Kidney (tissue), 14 donors: ENCODE measurements around the gene BTAF1. TPM values are rescaled to one million over a fixed set of nuclear protein-coding genes. Genes with fewer than 3 reads are reported as not detected.

ENCODE experiments used
- DNase-seq, 5 donors: peaks; one replicate each; pipeline ENCODE4 v3.0.0-alpha.2; 2013 to 2020
- FAIRE-seq: peaks from 2 replicates; lab custom pipeline; 2012; peaks lifted over from hg19 to GRCh38; lab: Jason Lieb, UNC
- H3K27ac ChIP-seq, 2 donors: one replicate each; pipeline ENCODE4 v1.7.0; 2013; ENCODE audit warnings: low read depth in 2 of 2, low read length in 2 of 2, inconsistent platforms in 1 of 2
- H3K27me3 ChIP-seq: one replicate; pipeline ENCODE4 v1.7.1; 2013; ENCODE audit warnings: low read length, inconsistent platforms; ENCODE audit not compliant: control insufficient read depth, insufficient read depth
- H3K36me3 ChIP-seq, 3 donors: one replicate each; pipeline versions ENCODE4 v1.7.0 to v1.7.1; 2013; ENCODE audit warnings: low read length in 3 of 3, control low read depth in 1 of 3, inconsistent platforms in 1 of 3; ENCODE audit not compliant: insufficient read depth in 3 of 3, control insufficient read depth in 2 of 3
- H3K4me1 ChIP-seq, 3 donors: one replicate each; pipeline versions ENCODE4 v1.7.0 to v1.7.1; 2013; ENCODE audit warnings: low read length in 3 of 3, inconsistent platforms in 1 of 3, low read depth in 1 of 3; ENCODE audit not compliant: control insufficient read depth in 2 of 3, insufficient read depth in 2 of 3
- H3K4me3 ChIP-seq, 3 donors: one replicate each; pipeline versions ENCODE4 v1.7.0 to v1.8.1; 2013; ENCODE audit warnings: low read length in 3 of 3, control low read depth in 1 of 3, inconsistent platforms in 1 of 3
- H3K9ac ChIP-seq, 3 donors: one replicate each; pipeline versions ENCODE4 v1.7.0 to v1.7.1; 2013; ENCODE audit warnings: low read length in 3 of 3, control low read depth in 1 of 3, inconsistent platforms in 1 of 3
- H3K9me3 ChIP-seq, 3 donors: one replicate each; pipeline versions ENCODE4 v1.7.0 to v1.7.1; 2013; ENCODE audit warnings: low read length in 3 of 3, control low read depth in 1 of 3, inconsistent platforms in 1 of 3; ENCODE audit not compliant: control insufficient read depth in 2 of 3, insufficient read depth in 1 of 3
- CTCF ChIP-seq: IDR thresholded peaks from 3 replicates; pipeline ENCODE4 v1.5.1; 2012; ENCODE audit warnings: mild to moderate bottlenecking, moderate library complexity, borderline replicate concordance; ENCODE audit not compliant: insufficient read depth; ENCODE audit errors: extremely low read depth
- intact Hi-C: fragments of 100-400 bp; cut with DNase I; formaldehyde crosslinking; loops from one replicate; pipeline ENCODE4 v1.11.1; 2022
- polyA plus RNA-seq: library from polyadenylated mRNA; stranded (reverse); fragments of 350-450 nt; fragmentation: Illumina TruSeq; extraction: RNeasy Lipid Tissue Mini Kit (QIAGEN cat#74804); gene quantifications from one replicate; pipeline ENCODE4 v1.2.3, GENCODE V29; 2014; ENCODE audit warnings: low read depth, low replicate concordance; ENCODE audit not compliant: insufficient read depth
- total RNA-seq: library from RNA; stranded (reverse); fragmentation: NEBNext Ultra II Directional; extraction: Animal tissue kit (Norgen Biotek cat#: 25700); gene quantifications from one replicate; pipeline ENCODE4 v1.2.1, GENCODE V29; 2021
- donor health status: control.
- donor health status: control.
- donor health status: control.
- donor health status: control.
- donor health status: control.
- donor health status: DM: yes; HTN: yes; CAD: no.
- donor health status: Normal renal cell carcinoma (clear cell type).

BTAF1 gene
- total and polyA plus RNA-seq, 2 donors from 2014 or later: 4.3 to 35.1 TPM

- intact Hi-C loops: no loop called here
- FAIRE-seq (no peak), DNase-seq (no peak)
- Histone ChIP-seq H3K9me3 (no peaks in the 10 kb centered on the region), H3K36me3 (peaks cover 2 to 18% (median 10%) of the 10 kb centered on the region in 3 donors), H3K27ac (no peak overlapping the region), H3K27me3 (no peaks in the 10 kb centered on the region), H3K4me3 (no peak overlapping the region), H3K4me1 (no peaks in the 10 kb centered on the region), H3K9ac (no peak overlapping the region)
- no peak for TF ChIP-seq CTCF
Observed at GRCh38 chr10:91931526-91932190, 8.1 kb downstream of the BTAF1 start.

- H3K36me3 ChIP-seq: peaks cover 2 to 21% (median 11%) of the 10 kb centered on the region in 3 donors
- no peaks in the 10 kb centered on the region for H3K27me3 ChIP-seq
- no peaks in the 10 kb centered on the region for H3K4me1 ChIP-seq
- TF ChIP-seq CTCF: no peak
- intact Hi-C loops: no loop called here
- DNase-seq: no peak
- no peak overlapping the region for H3K27ac ChIP-seq
- no peak overlapping the region for H3K9ac ChIP-seq
- FAIRE-seq: no peak
- H3K4me3 ChIP-seq: no peak overlapping the region
- no peaks in the 10 kb centered on the region for H3K9me3 ChIP-seq
Observed at GRCh38 chr10:91932737-91933136, 9.2 kb downstream of the BTAF1 start.

GRCh38 chr10:91935886-91936285 is 12.3 kb downstream of the BTAF1 start:
- no peak overlapping the region for H3K9ac ChIP-seq
- DNase-seq: no peak
- H3K27me3 ChIP-seq: no peaks in the 10 kb centered on the region
- no peaks in the 10 kb centered on the region for H3K9me3 ChIP-seq
- TF ChIP-seq CTCF: no peak
- H3K36me3 ChIP-seq: peaks cover 2 to 24% (median 11%) of the 10 kb centered on the region in 3 donors
- no peak for FAIRE-seq
- intact Hi-C loops: no loop called here
- no peak overlapping the region for H3K4me3 ChIP-seq
- H3K27ac ChIP-seq: no peak overlapping the region
- H3K4me1 ChIP-seq: no peaks in the 10 kb centered on the region
